Breast epithelium (tissue), 3 donors: ENCODE measurements around the gene CACNG4.
"Not testable (repeated sequence)": the region's sequence is repeated elsewhere in the genome, so short reads cannot be mapped to it uniquely, and the experiment has no call there.

Experiments used
- POLR2A ChIP-seq: fragments of 450-650 bp; IDR thresholded peaks from one replicate; pipeline ENCODE4 v1.6.1; 2016; ENCODE audit warnings: antibody characterized with exemption, mild to moderate bottlenecking, moderate library complexity
- POLR2AphosphoS5 ChIP-seq, 3 donors: sonication (generic); formaldehyde crosslinking; IDR thresholded peaks; one replicate each; pipeline ENCODE4 v1.6.1; 2017; ENCODE audit warnings: antibody characterized with exemption in 3 of 3
- TF ChIP-seq, protein P1 (sequence below), 3 donors: fragments of 450-650 bp; IDR thresholded peaks; one replicate each; pipeline ENCODE4 v1.5.1; 2016 to 2017; ENCODE audit warnings: antibody characterized with exemption in 3 of 3, mild to moderate bottlenecking in 3 of 3, moderate library complexity in 3 of 3

DNA sequence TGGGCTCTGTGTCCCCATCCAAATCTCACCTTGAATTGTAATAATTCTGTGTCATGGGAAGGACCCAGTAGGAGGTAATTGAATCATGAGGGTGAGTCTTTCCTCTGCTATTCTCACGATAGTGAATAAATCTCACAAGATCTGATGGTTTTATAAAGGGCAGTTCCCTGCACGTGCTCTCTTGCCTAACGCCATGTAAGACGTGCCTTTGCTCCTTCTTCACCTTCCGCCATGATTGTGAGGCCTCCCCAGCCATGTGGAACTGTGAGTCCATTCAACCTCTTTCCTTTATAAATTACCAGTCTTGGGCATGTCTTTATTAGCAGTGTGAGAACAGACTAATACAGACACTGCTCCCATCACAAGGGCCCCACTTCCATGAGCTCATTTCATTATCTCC, 76.6 kb downstream of the CACNG4 start:
- TF ChIP-seq, protein P1, sequence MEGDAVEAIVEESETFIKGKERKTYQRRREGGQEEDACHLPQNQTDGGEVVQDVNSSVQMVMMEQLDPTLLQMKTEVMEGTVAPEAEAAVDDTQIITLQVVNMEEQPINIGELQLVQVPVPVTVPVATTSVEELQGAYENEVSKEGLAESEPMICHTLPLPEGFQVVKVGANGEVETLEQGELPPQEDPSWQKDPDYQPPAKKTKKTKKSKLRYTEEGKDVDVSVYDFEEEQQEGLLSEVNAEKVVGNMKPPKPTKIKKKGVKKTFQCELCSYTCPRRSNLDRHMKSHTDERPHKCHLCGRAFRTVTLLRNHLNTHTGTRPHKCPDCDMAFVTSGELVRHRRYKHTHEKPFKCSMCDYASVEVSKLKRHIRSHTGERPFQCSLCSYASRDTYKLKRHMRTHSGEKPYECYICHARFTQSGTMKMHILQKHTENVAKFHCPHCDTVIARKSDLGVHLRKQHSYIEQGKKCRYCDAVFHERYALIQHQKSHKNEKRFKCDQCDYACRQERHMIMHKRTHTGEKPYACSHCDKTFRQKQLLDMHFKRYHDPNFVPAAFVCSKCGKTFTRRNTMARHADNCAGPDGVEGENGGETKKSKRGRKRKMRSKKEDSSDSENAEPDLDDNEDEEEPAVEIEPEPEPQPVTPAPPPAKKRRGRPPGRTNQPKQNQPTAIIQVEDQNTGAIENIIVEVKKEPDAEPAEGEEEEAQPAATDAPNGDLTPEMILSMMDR (IDR thresholded peaks at IDR 0.05): not testable (repeated sequence)
- TF ChIP-seq POLR2A; POLR2AphosphoS5 (IDR thresholded peaks at IDR 0.05): not testable (repeated sequence)
